ENCODE results near the gene CGRRF1. TPM values are rescaled to one million over a fixed set of nuclear protein-coding genes. Genes with fewer than 3 reads are reported as not detected.
A peak's percentile ranks its signal among the peaks of the same experiment; 100 is the strongest.

The CGRRF1 gene
- polyA plus RNA-seq, 3 donors: 28.0 to 37.4 (median 30.0) TPM

- DNase-seq (ENCODE audit: extremely low read depth in 1 of 11, low read depth in 9 of 11, low spot score in 4 of 11): no peak
These were observed 19.3 kb downstream of the CGRRF1 start for GRCh38 chr14:54528973-54529372.

GRCh38 chr14:54529811-54530210 lies 20.1 kb downstream of the CGRRF1 start:
- no peak for DNase-seq (ENCODE audit: extremely low read depth in 1 of 11, low read depth in 9 of 11, low spot score in 4 of 11)

- no peak for DNase-seq (ENCODE audit: extremely low read depth in 1 of 11, low read depth in 9 of 11, low spot score in 4 of 11)
These were observed 22.7 kb downstream of the CGRRF1 start for GRCh38 chr14:54532111-54533012.

- no peak for DNase-seq (ENCODE audit: extremely low read depth in 1 of 11, low read depth in 9 of 11, low spot score in 4 of 11)
These were observed 23.4 kb downstream of the CGRRF1 start for GRCh38 chr14:54533100-54533499.

GRCh38 chr14:54535126-54535525 lies 25.4 kb downstream of the CGRRF1 start:
- no peak for DNase-seq (ENCODE audit: extremely low read depth in 1 of 11, low read depth in 9 of 11, low spot score in 4 of 11)

- DNase-seq (ENCODE audit: extremely low read depth in 1 of 11, low read depth in 9 of 11, low spot score in 4 of 11): peak in 1 of 11 donors; percentile 6
These were observed 25.9 kb downstream of the CGRRF1 start for GRCh38 chr14:54535646-54536045.

- DNase-seq (ENCODE audit: extremely low read depth in 1 of 11, low read depth in 9 of 11, low spot score in 4 of 11): no peak
These were observed 27.9 kb downstream of the CGRRF1 start for GRCh38 chr14:54537651-54538050.

GRCh38 chr14:54538055-54538454 lies 28.3 kb downstream of the CGRRF1 start:
- DNase-seq (ENCODE audit: extremely low read depth in 1 of 11, low read depth in 9 of 11, low spot score in 4 of 11): no peak

GRCh38 chr14:54547583-54547982 lies 37.9 kb downstream of the CGRRF1 start:
- no peak for DNase-seq (ENCODE audit: extremely low read depth in 1 of 11, low read depth in 9 of 11, low spot score in 4 of 11)

- no peak for DNase-seq (ENCODE audit: extremely low read depth in 1 of 11, low read depth in 9 of 11, low spot score in 4 of 11)
These were observed 38.8 kb downstream of the CGRRF1 start for GRCh38 chr14:54548491-54548890.

GRCh38 chr14:54549862-54550261 lies 40.2 kb downstream of the CGRRF1 start:
- no peak for DNase-seq (ENCODE audit: extremely low read depth in 1 of 11, low read depth in 9 of 11, low spot score in 4 of 11)

GRCh38 chr14:54550514-54550913 lies 40.8 kb downstream of the CGRRF1 start:
- DNase-seq (ENCODE audit: extremely low read depth in 1 of 11, low read depth in 9 of 11, low spot score in 4 of 11): no peak

GRCh38 chr14:54554401-54554800 lies 44.7 kb downstream of the CGRRF1 start:
- no peak for DNase-seq (ENCODE audit: extremely low read depth in 1 of 11, low read depth in 9 of 11, low spot score in 4 of 11)

GRCh38 chr14:54555651-54556050 lies 45.9 kb downstream of the CGRRF1 start:
- no peak for DNase-seq (ENCODE audit: extremely low read depth in 1 of 11, low read depth in 9 of 11, low spot score in 4 of 11)

GRCh38 chr14:54556535-54556934 lies 46.8 kb downstream of the CGRRF1 start:
- DNase-seq (ENCODE audit: extremely low read depth in 1 of 11, low read depth in 9 of 11, low spot score in 4 of 11): no peak

- no peak for DNase-seq (ENCODE audit: extremely low read depth in 1 of 11, low read depth in 9 of 11, low spot score in 4 of 11)
These were observed 52.6 kb downstream of the CGRRF1 start for GRCh38 chr14:54562334-54562733.

- peak in 8 of 11 donors; percentile 29 to 56 (median 36) for DNase-seq (ENCODE audit: extremely low read depth in 1 of 11, low read depth in 9 of 11, low spot score in 4 of 11)
These were observed 54.6 kb downstream of the CGRRF1 start for GRCh38 chr14:54564071-54564867.

GRCh38 chr14:54564868-54565784 lies 55.4 kb downstream of the CGRRF1 start:
- DNase-seq (ENCODE audit: extremely low read depth in 1 of 11, low read depth in 9 of 11, low spot score in 4 of 11): peak in 9 of 11 donors; percentile 29 to 50 (median 39)

- DNase-seq (ENCODE audit: extremely low read depth in 1 of 11, low read depth in 9 of 11, low spot score in 4 of 11): peak in 10 of 11 donors; percentile 74 to 89 (median 84)
These were observed 56.2 kb downstream of the CGRRF1 start for GRCh38 chr14:54565785-54566409.
